Activated T-cell treated with anti-CD3 and anti-CD28 coated beads for 48 hours (primary cell): ENCODE results near the gene ABCA1.
A peak's percentile ranks its signal among the peaks of the same experiment; 100 is the strongest.
"Not testable (repeated sequence)": the region's sequence is repeated elsewhere in the genome, so short reads cannot be mapped to it uniquely, and the experiment has no call there.

Experiments used
- DNase-seq: peaks from one replicate; pipeline ENCODE4 v3.0.0-alpha.2; 2020; ENCODE audit warnings: low read depth

The ABCA1 gene

GRCh38 chr9:104869811-104870210, 58.1 kb downstream of the ABCA1 start:
- DNase-seq: no peak

- no peak for DNase-seq
Measured at GRCh38 chr9:104868687-104869404, 59.1 kb downstream of the ABCA1 start.

- DNase-seq: no peak
Measured at GRCh38 chr9:104868303-104868686, 59.7 kb downstream of the ABCA1 start.

GRCh38 chr9:104866191-104866590, 61.8 kb downstream of the ABCA1 start:
- no peak for DNase-seq

GRCh38 chr9:104864675-104865104, 63.3 kb downstream of the ABCA1 start:
- no peak for DNase-seq

- peak; percentile 21 for DNase-seq
Measured at GRCh38 chr9:104863180-104863883, 64.6 kb downstream of the ABCA1 start.

- no peak for DNase-seq
Measured at GRCh38 chr9:104861397-104861796, 66.6 kb downstream of the ABCA1 start.

- no peak for DNase-seq
Measured at GRCh38 chr9:104860263-104860662, 67.7 kb downstream of the ABCA1 start.

GRCh38 chr9:104858846-104859245, 69.1 kb downstream of the ABCA1 start:
- no peak for DNase-seq

GRCh38 chr9:104858271-104858670, 69.7 kb downstream of the ABCA1 start:
- DNase-seq: no peak

GRCh38 chr9:104856413-104856941, 71.5 kb downstream of the ABCA1 start:
- DNase-seq: no peak

GRCh38 chr9:104855807-104856206, 72.1 kb downstream of the ABCA1 start:
- no peak for DNase-seq

GRCh38 chr9:104855258-104855657, 72.7 kb downstream of the ABCA1 start:
- not testable (repeated sequence) for DNase-seq

GRCh38 chr9:104854613-104855012, 73.3 kb downstream of the ABCA1 start:
- DNase-seq: no peak

GRCh38 chr9:104853683-104854082, 74.3 kb downstream of the ABCA1 start:
- DNase-seq: no peak

- no peak for DNase-seq
Measured at GRCh38 chr9:104853159-104853558, 74.8 kb downstream of the ABCA1 start.

GRCh38 chr9:104851546-104851920, 76.4 kb downstream of the ABCA1 start:
- no peak for DNase-seq

GRCh38 chr9:104850786-104851545, 77.0 kb downstream of the ABCA1 start:
- DNase-seq: no peak

- no peak for DNase-seq
Measured at GRCh38 chr9:104849023-104849422, 78.9 kb downstream of the ABCA1 start.

- no peak for DNase-seq
Measured at GRCh38 chr9:104844710-104845109, 83.2 kb downstream of the ABCA1 start.

GRCh38 chr9:104843644-104844240, 84.2 kb downstream of the ABCA1 start:
- DNase-seq: no peak

GRCh38 chr9:104842698-104843097, 85.3 kb downstream of the ABCA1 start:
- no peak for DNase-seq
